ENCODE measurements around the gene PRR5L.

Gene PRR5L

GRCh38 chr11:36365907-36366306 is 69.8 kb downstream of the PRR5L start:
- Histone ChIP-seq H3K4me3 (IDR thresholded peaks at IDR 0.05; ENCODE audit: insufficient read depth, low read depth, low read length) (no peak overlapping the region), H3K9ac (no peak overlapping the region)

GRCh38 chr11:36367806-36368680 is 72.0 kb downstream of the PRR5L start:
- TF ChIP-seq CTCF (conservative IDR thresholded peaks at IDR 0.05; ENCODE audit: low read depth, low read length): no peak
- H3K27ac ChIP-seq: no peak overlapping the region

More at GRCh38 chr11:36365907-36366306, 69.8 kb downstream of the PRR5L start:
- TF ChIP-seq CTCF (conservative IDR thresholded peaks at IDR 0.05; ENCODE audit: low read depth, low read length): no peak
- H3K36me3 ChIP-seq (ENCODE audit: insufficient read depth): no peaks in the 10 kb centered on the region
- H3K4me1 ChIP-seq (ENCODE audit: low read depth, poor library complexity, severe bottlenecking): peaks cover 23% of the 10 kb centered on the region
- no peak overlapping the region for H3K27ac ChIP-seq
- H3K27me3 ChIP-seq (ENCODE audit: insufficient read depth, low read depth): no peaks in the 10 kb centered on the region
- no peak overlapping the region for H2AFZ ChIP-seq (ENCODE audit: low read depth)
- no peak overlapping the region for H3K4me2 ChIP-seq
- H4K20me1 ChIP-seq (ENCODE audit: insufficient read depth): no peaks in the 10 kb centered on the region
- H3K79me2 ChIP-seq (ENCODE audit: insufficient read depth, low read depth): no peaks in the 10 kb centered on the region

GRCh38 chr11:36371181-36371580 is 75.1 kb downstream of the PRR5L start:
- no peaks in the 10 kb centered on the region for H3K27me3 ChIP-seq (ENCODE audit: insufficient read depth, low read depth)
- H2AFZ ChIP-seq (ENCODE audit: low read depth): no peak overlapping the region
- no peaks in the 10 kb centered on the region for H3K4me1 ChIP-seq (ENCODE audit: low read depth, poor library complexity, severe bottlenecking)
- no peak overlapping the region for H3K9ac ChIP-seq
- H3K4me2 ChIP-seq: no peak overlapping the region
- TF ChIP-seq CTCF (conservative IDR thresholded peaks at IDR 0.05; ENCODE audit: low read depth, low read length): no peak
- H3K4me3 ChIP-seq (IDR thresholded peaks at IDR 0.05; ENCODE audit: insufficient read depth, low read depth, low read length): no peak overlapping the region
- no peaks in the 10 kb centered on the region for H3K36me3 ChIP-seq (ENCODE audit: insufficient read depth)
- H3K27ac ChIP-seq: no peak overlapping the region
- no peaks in the 10 kb centered on the region for H4K20me1 ChIP-seq (ENCODE audit: insufficient read depth)
- no peaks in the 10 kb centered on the region for H3K79me2 ChIP-seq (ENCODE audit: insufficient read depth, low read depth)

More at GRCh38 chr11:36367806-36368680, 72.0 kb downstream of the PRR5L start:
- Histone ChIP-seq H3K36me3 (ENCODE audit: insufficient read depth) (no peaks in the 10 kb centered on the region), H4K20me1 (ENCODE audit: insufficient read depth) (no peaks in the 10 kb centered on the region), H3K79me2 (ENCODE audit: insufficient read depth, low read depth) (no peaks in the 10 kb centered on the region), H3K27me3 (ENCODE audit: insufficient read depth, low read depth) (no peaks in the 10 kb centered on the region), H3K4me1 (ENCODE audit: low read depth, poor library complexity, severe bottlenecking) (peaks cover 17% of the 10 kb centered on the region), H2AFZ (ENCODE audit: low read depth) (no peak overlapping the region), H3K9ac (no peak overlapping the region), H3K4me3 (IDR thresholded peaks at IDR 0.05; ENCODE audit: insufficient read depth, low read depth, low read length) (no peak overlapping the region), H3K4me2 (no peak overlapping the region)

GRCh38 chr11:36371590-36371989 is 75.5 kb downstream of the PRR5L start:
- Histone ChIP-seq H3K27me3 (ENCODE audit: insufficient read depth, low read depth) (no peaks in the 10 kb centered on the region), H3K79me2 (ENCODE audit: insufficient read depth, low read depth) (no peaks in the 10 kb centered on the region), H3K36me3 (ENCODE audit: insufficient read depth) (no peaks in the 10 kb centered on the region), H3K9ac (no peak overlapping the region), H3K4me1 (ENCODE audit: low read depth, poor library complexity, severe bottlenecking) (no peaks in the 10 kb centered on the region), H3K4me2 (no peak overlapping the region), H3K27ac (no peak overlapping the region), H4K20me1 (ENCODE audit: insufficient read depth) (no peaks in the 10 kb centered on the region), H3K4me3 (IDR thresholded peaks at IDR 0.05; ENCODE audit: insufficient read depth, low read depth, low read length) (no peak overlapping the region), H2AFZ (ENCODE audit: low read depth) (no peak overlapping the region)
- no peak for TF ChIP-seq CTCF (conservative IDR thresholded peaks at IDR 0.05; ENCODE audit: low read depth, low read length)

All from KMS-11 (cell line).